NCI-H2107 (cell line): ENCODE measurements around the gene LRRC9.
"Not testable (repeated sequence)": the region's sequence is repeated elsewhere in the genome, so short reads cannot be mapped to it uniquely, and the experiment has no call there.

Experiments
- DNase-seq: peaks from one replicate; lab custom pipeline; 2025; lab: John Stamatoyannopoulos, UW

Gene LRRC9

DNA sequence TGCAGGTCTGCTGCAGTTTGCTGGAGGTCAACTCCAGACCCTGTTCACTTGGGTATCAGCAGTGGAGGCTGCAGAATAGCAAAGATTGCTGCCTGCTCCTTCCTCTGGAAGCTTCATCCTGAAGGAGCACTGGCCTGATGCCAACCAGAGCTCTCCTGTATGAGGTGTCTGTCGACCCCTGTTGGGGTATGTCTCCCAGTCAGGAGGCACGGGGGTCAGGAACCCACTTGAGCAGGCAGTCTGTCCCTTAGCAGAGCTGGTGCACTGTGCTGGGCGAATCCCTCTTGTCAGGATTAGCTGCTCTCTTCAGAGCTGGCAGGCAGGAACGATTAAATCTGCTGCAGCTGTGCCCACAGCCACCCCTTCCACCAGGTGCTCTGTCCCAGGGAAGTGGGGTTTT lies 37.9 kb downstream of the LRRC9 start:
- not testable (repeated sequence) for DNase-seq

DNA sequence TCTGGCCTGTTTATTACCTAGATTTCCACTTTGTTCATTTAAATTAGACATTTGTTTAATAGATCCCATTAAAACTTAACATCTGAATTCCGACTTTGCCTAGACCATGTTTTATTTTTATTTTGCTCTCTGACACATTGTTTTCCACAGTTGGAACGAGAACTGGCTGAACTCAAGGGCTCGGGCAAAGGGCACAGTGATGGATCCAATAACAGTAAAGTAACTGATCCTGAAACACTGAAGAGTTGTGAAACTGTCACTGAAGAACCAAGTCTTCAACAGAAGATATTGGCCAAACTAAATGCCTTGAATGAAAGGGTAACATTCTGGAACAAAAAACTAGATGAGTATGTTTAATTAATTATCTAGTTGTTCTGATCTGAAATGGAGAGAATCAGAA lies 39.7 kb downstream of the LRRC9 start:
- no peak for DNase-seq

DNA sequence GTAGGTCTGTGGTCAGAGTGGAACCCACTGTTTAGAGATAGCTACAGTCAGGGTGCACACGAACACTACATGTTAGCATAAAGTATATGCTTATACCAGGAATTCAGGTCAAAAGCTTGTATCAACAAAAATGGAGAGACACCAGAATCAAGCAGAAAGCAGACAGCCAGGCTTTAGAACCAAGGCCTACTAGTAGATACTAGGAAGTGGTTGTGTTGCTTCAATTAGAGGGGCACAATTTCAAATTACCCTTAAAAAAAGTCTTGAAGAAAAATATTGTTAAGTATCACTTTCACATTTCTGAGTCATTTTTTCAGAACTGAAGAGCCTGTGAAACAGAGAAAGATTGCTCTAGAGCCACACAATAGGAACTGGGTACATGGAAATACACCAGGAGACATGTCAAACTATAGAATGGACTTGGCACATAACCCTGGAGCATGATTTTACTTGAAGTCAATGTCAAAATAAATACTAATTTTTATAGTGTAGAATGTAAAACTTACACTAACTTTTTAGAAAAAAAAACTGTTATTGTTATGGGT lies 41.6 kb downstream of the LRRC9 start:
- no peak for DNase-seq

DNA sequence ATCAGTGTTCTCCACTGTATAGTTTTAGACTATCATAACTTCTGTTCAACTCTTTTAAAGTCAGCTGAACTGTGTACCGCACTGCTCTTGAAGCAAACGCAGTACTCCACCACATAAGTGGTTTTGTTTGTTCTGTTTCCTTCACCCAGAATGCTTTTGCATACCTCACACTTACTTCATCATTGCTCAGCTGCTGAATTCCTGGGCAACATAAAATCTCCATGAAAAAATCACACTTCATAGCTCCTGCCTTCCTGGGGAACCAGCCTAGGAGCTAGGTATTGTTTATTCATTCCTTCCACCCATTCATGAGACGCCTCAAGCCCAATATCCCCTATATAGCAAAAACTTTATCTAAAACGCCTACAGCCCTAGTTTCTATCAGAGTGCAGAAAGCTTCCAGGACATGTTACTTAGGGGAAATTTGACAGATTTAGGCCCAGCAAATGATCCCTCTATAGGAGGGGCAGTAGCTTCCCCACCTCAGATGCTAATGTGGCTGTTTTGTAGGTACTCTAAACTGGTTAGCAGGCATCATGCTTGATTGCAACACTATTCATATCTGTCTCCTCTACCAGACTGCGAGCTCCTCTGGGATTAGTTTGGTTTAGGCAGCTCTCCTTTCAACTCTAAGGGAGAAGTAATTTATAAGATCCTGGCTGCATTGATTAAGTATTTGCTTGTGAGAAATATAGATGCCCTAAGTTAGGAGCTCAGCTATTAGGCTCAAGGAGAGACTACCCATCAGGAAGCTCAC lies 44.5 kb downstream of the LRRC9 start:
- no peak for DNase-seq

DNA sequence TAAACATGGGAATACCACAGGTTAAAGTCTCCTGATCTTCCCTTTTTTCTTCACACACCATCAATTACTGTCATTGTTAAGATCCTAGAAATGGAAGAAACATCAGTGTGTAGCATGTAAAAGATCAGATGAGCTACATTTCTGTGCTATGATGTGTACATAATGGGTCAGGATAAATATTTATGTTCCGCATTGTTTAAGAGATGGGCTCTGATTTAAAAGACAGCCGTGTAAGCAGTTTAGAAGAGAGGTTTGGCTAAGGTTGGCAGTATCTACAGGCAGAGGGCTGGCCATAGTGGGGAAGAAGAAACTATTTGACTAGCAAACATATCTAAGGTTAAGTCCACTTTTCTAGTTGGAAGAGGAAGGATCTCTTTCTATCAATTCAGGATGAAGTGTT lies 49.4 kb downstream of the LRRC9 start:
- DNase-seq, result no peak

DNA sequence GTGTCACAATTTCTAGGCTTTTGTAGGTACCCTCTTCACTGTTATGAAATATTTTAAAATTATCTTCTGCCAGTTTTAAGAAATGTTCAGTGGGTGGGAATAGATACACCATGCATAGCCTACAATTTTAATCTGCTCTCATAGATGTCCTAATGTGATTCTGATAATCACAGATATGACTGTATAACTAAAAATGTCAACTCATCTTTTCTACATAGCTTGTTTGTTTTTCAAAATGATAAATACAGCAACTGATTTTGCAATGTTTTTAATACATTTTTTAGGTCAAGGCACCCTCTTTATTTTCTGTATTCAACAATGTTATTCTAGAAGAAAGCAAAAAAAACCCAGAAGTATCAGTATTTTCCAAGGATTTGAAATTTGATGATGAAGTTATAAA lies 61.6 kb downstream of the LRRC9 start:
- DNase-seq, result no peak

DNA sequence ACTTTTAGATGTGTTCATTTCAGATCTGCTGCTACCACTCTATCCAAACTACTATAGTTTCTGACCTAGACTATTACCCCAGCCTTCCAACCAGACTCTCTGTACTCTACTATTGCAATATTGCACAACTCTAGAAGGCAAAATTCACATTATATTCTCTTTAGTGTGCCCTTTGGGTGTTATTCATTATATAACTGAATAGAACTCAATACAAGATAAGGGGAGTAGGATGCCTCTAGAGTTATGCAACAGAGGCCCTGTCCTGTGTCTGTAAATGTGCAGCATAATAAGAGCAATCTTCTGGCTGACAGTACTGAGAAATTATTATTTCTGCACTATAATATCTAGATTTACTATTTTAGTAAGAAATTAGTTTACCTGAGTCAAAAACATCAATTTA lies 63.1 kb downstream of the LRRC9 start:
- no peak for DNase-seq

DNA sequence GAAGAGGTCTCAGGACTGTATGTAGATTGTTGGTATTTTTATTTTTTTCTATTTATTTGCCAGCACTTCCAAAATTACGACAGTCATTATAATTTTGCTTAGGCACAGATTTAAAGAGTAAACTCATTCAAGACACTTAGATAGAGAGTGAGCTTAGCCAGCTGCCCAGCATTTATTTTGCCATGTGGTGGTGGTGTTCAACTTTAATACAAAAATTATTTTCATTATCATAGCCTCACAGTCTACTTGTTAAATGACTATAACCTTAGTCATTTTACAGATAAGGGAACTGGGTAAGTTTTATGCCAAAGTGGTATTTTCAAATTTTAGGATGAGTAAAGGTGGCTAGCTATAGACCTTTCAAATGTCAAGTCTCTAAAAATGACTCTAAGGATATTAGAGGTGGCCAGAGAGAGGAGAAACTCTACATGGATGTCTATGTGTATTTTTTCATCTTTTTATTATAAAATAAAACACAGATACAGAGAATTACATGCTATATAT lies 66.7 kb downstream of the LRRC9 start:
- DNase-seq, result no peak

DNA sequence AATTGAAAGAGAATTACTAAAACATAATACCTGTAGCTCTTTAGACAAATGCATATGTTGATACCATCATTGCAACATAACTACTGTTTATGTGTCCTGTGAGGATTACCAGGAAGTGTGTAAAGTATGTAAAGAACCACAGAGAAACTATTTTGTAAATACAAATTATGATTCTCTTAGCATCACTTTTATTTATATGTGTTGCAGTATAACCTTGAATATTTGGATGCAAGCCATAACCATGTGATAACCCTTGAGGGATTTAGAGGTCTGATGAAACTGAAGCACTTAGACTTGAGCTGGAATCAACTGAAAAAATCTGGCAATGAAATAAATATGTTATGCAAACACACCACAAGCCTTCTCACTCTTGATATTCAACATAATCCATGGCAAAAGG lies 77.5 kb downstream of the LRRC9 start:
- DNase-seq, result peak; percentile 81

DNA sequence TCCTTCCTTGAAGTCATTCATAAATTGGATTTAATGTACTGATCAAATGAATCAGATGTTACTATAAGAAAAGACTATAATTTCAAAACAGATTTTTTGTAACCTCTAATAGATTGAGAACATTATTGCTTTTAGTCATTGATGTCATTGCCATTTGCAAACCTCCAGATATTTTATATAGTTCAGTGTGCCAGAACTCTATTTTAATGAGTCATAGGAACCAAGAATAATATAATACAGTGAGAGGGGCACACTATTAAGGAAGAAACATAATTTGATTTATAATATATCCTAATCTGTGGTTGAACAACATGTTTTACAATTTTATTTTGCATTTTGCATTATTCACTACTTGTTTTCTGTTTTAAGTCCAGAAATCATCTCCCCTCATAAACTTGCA lies 78.0 kb downstream of the LRRC9 start:
- no peak for DNase-seq

DNA sequence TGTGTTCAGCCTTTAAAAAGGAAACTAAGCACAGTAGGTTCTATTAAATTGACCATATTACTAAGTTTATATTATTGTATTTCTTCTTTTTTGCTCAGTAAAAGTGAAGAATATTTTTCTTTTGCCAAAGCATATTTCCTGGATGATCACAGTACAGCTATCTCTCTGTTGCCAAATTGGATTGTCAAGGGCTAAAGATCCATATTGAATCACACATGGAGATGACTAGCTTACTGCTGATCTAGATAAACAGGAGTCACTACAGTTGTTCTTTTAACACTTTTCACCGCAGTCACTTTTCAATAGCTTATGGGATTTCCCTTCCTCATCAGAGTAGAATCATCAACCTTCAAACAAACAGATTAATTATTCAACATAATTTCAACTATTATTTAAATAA lies 78.6 kb downstream of the LRRC9 start:
- no peak for DNase-seq

DNA sequence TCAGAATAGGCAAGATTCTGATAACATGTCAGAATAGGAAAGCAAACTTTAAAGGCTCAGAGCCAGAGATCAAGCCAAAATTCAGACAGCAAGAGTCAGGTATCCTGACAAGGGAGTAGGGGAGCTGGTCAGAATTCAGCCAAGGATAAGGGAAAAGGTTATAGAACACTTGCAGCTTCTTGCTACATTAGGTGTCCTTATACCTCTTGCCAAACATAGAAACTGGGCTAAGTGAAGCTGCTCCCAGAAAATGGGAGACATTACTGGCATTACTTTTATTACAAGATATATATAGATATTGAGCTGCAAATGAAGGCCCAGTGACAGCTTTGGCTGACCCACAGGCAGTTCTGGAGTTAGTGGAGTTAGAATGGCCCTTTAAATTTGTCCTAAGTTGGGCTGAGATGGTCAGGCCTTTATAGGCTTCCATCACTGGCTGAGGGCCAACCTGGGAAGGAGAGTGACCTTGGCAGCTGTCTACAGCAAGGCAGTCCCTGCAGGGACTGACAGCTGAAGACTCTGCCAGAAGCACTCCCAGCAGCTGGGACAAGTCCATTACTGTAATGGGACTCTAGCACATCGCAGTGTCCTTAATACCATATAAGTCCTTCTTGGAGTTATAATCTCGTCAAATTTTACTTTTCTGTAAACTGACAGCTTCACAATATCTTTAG lies 83.0 kb downstream of the LRRC9 start:
- no peak for DNase-seq

DNA sequence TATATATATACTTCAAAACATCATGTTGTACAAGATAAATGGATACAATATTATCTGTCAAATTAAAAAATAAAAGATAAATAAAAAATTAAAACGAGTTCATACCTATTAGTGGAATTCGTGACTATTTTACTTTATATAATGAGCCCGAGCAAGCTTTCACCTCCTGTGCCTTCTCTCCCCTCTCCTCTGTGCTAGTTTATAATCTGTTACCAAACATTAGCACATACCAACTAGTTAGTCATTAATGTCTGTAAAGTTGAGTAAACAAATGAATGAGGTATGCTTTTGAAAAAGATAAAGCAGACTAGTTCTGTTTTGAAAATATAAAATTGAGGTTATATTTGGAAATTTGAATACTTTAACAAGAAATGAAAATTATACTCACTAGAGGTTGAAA lies 84.0 kb downstream of the LRRC9 start:
- DNase-seq, result no peak

DNA sequence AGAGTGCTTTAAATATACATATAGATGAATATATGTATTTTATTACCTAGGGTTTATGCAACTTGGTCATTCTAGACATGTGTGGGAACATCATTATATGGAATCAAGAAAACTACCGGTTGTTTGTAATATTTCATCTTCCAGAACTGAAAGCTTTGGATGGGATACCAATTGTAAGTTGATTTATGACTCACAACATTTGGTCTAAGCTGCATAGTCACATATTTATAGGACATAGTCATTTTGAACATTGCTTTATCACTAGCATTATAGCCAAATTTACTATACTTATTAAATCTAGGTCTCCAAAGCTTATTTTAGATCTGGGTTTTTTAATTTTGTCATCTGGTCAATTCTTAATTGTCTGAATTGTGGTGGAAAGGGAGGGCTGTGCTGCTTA lies 88.1 kb downstream of the LRRC9 start:
- DNase-seq, result no peak

DNA sequence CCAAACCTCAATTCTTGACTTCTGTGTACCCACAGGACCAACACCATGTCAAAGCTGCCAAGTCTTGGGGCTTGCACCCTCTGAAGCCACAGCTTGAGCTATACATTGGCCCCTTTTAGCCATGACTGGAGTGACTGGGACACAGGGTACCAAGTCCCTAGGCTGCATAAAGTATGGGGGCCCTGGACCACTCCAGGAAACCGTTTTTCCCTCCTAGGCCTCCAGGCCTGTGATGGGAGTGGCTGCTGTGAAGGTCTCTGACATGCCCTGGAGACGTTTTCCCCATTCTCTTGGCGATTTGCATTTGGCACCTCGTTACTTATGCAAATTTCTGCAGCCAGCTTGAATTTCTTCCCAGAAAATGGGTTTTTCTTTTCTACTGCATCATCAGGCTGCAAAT lies 90.3 kb downstream of the LRRC9 start:
- DNase-seq, result not testable (repeated sequence)

DNA sequence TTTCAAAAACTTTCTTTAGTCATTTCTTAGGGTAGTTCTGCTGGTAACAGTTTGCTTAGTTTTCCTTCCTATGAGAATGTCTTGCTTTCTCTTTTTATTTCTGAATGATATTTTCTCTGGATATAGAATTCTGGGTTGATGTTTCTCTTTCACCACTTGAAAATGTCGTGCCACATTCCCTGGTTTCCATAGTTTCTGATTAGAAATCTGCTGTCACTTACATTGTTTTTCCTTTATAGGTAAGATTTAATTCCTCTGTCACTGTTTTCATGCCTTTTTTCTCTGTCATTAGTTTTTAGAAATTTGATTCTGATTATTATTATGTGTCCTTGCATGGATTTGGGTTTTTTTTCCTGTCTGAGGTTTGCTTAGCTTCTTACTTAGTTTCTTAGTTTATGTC lies 94.5 kb downstream of the LRRC9 start:
- no peak for DNase-seq

DNA sequence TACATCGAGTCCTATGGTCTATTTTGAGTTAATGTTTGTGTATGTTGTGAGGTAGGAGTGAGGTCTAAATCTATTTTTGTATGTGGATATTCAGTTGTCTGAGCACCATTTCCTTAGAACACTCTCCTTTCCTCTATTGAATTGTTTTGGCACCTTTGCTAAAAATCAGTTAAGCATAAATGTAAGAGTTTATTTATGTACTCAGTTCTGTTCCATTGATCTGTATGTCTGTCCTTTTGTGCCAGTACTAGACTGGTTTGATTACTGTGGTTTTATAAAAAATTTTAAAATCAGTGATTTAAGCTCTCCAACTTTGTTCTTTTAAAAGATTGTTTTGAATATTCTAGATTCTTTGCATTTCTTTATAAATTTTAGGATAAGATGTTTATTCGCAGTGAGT lies 101.7 kb downstream of the LRRC9 start:
- DNase-seq, result no peak

DNA sequence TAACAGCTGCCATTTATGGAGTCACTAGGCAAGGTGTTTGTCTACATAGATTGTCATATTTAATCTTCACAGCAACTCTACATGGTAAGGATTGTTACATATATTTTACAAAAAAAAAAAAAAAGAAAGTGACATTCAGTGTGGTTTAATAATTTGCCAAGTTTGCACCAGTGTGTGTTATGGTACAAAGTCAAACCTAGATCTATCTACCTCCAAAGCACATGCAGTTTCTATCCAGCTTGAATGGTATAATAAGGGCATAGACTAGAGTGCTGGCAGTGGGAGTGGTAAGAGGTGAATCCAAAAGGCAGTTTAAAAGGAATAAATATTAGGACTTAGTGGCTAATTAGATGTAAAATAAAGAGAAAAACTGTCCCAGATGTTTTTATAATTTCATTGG lies 105.6 kb downstream of the LRRC9 start:
- DNase-seq, result no peak

DNA sequence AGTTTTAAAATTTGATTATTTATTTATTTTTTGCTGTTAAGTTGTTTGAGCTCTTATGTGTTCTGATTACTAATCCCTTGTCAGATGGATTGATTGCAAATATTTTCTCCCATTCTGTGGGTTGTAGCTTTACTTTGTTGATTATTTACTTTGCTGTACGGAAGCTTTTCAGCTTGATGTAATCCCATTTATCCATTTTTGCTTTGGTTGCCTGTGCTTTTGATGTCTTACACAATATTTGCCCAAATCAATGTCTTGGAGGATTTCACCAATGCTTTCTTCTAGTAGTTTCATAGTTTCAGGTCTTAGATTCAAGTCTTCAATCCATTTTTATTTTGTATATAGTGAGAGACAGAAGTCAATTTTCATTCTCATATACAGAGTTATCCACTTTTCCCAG lies 115.2 kb downstream of the LRRC9 start:
- DNase-seq, result no peak

DNA sequence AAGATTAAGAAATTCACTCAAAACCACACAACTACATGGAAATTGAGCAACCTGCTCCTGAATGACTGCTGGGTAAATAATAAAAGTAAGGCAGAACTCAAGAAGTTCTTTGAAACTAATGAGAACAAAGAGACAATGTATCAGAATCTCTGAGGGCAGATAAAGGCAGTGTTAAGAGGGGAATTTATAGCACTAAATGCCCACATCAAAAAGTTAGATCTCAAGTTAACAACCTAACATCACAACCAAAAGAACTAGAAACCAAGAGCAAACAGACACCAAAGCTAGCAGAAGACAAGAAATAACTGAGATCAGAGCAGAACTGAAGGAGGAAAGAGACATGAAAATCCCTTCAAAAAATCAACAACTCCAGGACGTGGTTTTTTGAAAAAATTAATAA lies 128.0 kb downstream of the LRRC9 start:
- not testable (repeated sequence) for DNase-seq

DNA sequence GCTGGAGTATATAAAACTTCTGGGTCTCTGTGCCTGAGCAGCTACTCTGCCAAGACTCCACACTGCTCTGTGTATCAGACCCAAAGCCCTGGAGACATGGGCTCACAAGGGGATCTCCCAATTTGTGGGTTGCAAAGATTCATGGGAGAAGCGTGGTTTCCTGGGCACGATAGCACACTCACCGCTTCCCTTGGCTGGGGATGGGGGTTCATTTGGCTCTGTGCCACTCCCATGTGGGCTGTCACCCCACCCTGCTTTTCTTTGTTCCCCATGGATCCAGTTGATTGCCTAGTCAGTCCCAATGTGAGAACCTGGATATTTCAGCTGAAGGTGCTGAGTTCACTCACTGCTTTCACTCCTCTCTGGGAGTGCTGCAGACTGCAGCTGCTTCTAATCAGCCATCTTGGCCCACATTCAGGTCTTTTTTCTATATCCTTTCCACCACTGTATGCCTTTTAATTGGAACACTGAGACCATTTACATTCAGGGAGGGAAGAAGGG lies 131.8 kb downstream of the LRRC9 start:
- no peak for DNase-seq

DNA sequence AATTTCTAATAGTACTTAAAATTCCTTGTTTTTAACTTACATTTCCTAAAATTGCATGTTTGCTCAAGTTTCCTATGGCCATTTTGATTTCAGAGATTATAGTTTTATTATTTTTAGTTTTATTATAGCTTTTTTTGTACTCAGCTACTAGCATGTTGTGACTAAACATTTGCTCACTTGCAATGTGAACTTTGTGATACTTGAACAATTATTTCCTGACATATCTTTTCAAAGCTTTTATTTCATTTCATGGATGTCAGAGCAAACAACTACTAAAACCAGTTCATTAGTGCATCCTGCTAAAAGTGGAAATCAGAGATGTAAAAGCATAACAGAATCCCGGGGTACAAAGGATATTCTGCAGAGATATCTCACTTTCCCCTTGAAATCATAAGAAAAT lies 138.1 kb downstream of the LRRC9 start:
- DNase-seq, result no peak

DNA sequence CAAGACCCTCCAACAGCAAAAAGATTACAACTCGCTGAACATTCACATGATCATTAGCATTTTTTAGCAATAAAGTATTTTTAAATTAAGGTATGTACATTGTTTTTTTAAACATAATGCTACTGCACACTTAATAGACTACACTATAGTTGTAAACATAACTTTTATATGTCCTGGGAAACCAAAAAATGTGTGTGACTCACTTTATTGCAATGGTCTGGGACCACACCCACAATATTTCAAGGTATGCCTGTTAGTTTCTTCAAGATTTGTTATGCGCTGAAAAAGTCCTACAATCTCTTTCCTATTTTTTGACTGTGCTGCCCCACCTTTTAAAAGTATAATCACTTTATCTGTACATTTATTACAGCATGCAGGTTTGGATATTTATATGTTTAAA lies 141.4 kb downstream of the LRRC9 start:
- no peak for DNase-seq
